Uterus (tissue), 2 donors: ENCODE measurements around the gene KATNBL1.

Experiments
- CTCF ChIP-seq, 4 experiments: fragments of 200-600 bp in 2 of 4; fragments of 450-650 bp in 2 of 4; sonication (generic) in 2 of 4; IDR thresholded peaks; one replicate each; pipeline ENCODE4 v1.5.1; 2016 to 2019; ENCODE audit warnings: antibody characterized with exemption in 4 of 4, mild to moderate bottlenecking in 2 of 4, moderate library complexity in 1 of 4
- POLR2A ChIP-seq, 2 donors: fragments of 450-650 bp; IDR thresholded peaks; one replicate each; pipeline ENCODE4 v1.6.1; 2016; ENCODE audit warnings: antibody characterized with exemption in 2 of 2, mild to moderate bottlenecking in 1 of 2, moderate library complexity in 1 of 2

- TF ChIP-seq POLR2A (IDR thresholded peaks at IDR 0.05) (no peak), CTCF (IDR thresholded peaks at IDR 0.05) (no peak)
Measured at GRCh38 chr15:34259566-34259965, 49.7 kb upstream of the KATNBL1 start.
